Mammary epithelial cell (primary cell): ENCODE measurements around the gene C11orf65.

Experiments used
- EZH2 ChIP-seq: IDR thresholded peaks from 2 replicates; pipeline ENCODE4 v1.6.1; 2012; ENCODE audit warnings: low read length, inconsistent platforms, borderline replicate concordance
- TF ChIP-seq, protein P1 (sequence below), 2 donors: IDR thresholded peaks in 1 of 2; conservative IDR thresholded peaks in 1 of 2; 2 replicates each; pipeline ENCODE4 v1.5.1; 2011 to 2012; ENCODE audit warnings: inconsistent platforms in 2 of 2, low read length in 2 of 2, mild to moderate bottlenecking in 2 of 2, control low read depth in 1 of 2, low read depth in 1 of 2; ENCODE audit not compliant: insufficient read depth in 1 of 2; ENCODE audit errors: extremely low read depth in 1 of 2

DNA sequence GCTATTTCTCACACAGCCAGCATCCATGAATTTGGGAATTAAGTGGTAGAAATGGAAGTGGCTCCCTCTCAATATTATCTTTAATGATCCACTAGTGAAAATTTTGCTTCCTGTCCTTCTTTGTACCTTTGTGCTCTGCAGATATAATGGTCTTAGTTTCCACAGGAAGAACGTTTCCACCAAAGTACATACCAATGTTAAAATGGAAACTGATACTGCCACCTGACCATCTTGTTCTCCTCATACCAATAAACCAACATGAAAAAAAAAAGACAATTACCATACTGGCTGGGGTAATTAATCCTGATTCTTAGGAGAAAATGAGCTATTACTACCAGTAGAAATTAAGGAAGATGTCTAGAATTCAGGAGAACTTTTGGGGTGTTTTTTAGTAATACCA is 32.3 kb downstream of the C11orf65 start:
- TF ChIP-seq, protein P1, sequence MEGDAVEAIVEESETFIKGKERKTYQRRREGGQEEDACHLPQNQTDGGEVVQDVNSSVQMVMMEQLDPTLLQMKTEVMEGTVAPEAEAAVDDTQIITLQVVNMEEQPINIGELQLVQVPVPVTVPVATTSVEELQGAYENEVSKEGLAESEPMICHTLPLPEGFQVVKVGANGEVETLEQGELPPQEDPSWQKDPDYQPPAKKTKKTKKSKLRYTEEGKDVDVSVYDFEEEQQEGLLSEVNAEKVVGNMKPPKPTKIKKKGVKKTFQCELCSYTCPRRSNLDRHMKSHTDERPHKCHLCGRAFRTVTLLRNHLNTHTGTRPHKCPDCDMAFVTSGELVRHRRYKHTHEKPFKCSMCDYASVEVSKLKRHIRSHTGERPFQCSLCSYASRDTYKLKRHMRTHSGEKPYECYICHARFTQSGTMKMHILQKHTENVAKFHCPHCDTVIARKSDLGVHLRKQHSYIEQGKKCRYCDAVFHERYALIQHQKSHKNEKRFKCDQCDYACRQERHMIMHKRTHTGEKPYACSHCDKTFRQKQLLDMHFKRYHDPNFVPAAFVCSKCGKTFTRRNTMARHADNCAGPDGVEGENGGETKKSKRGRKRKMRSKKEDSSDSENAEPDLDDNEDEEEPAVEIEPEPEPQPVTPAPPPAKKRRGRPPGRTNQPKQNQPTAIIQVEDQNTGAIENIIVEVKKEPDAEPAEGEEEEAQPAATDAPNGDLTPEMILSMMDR (conservative IDR thresholded peaks at IDR 0.05 in 1 of 2, IDR thresholded peaks at IDR 0.05 in 1 of 2; ENCODE audit: extremely low read depth in 1 of 2, insufficient read depth in 1 of 2, low read depth in 1 of 2, low read length in 2 of 2): no peak
- no peak for TF ChIP-seq EZH2
